Osteoblast (primary cell): ENCODE measurements around the gene FRMD6. TPM values are rescaled to one million over a fixed set of nuclear protein-coding genes. Genes with fewer than 3 reads are reported as not detected.

Source experiments
- DNase-seq: peaks from one replicate; pipeline ENCODE4 v3.0.0; 2011; ENCODE audit warnings: low spot score, mixed read lengths; ENCODE audit not compliant: insufficient read length; ENCODE audit errors: missing footprints
- H2AFZ ChIP-seq: 2 replicates; pipeline ENCODE4 v1.6.0; 2011; ENCODE audit warnings: mild to moderate bottlenecking, low read length
- H3K27ac ChIP-seq: 2 replicates; pipeline ENCODE4 v1.5.1; 2011; ENCODE audit warnings: mild to moderate bottlenecking, low read depth, low read length, moderate library complexity
- H3K27me3 ChIP-seq: 2 replicates; pipeline ENCODE4 v1.6.0; 2012; ENCODE audit warnings: mild to moderate bottlenecking, control low read depth, inconsistent platforms, low read length, moderate library complexity; ENCODE audit not compliant: insufficient read depth
- H3K36me3 ChIP-seq: 2 replicates; pipeline ENCODE4 v1.5.1; 2011; ENCODE audit warnings: mild to moderate bottlenecking, low read length, control low read depth, moderate library complexity; ENCODE audit not compliant: insufficient read depth
- H3K4me1 ChIP-seq: 2 replicates; pipeline ENCODE4 v1.5.1; 2011; ENCODE audit warnings: mild to moderate bottlenecking, low read length, control low read depth, moderate library complexity; ENCODE audit not compliant: insufficient read depth
- H3K4me2 ChIP-seq: 2 replicates; pipeline ENCODE4 v1.6.0; 2011; ENCODE audit warnings: mild to moderate bottlenecking, low read length; ENCODE audit not compliant: insufficient read depth
- H3K4me3 ChIP-seq: fragments of 200-600 bp; sonication (generic); 3 replicates; pipeline ENCODE4 v1.5.1; 2012; ENCODE audit warnings: mild to moderate bottlenecking, low read length, inconsistent platforms; ENCODE audit not compliant: insufficient read depth
- H3K79me2 ChIP-seq: 2 replicates; pipeline ENCODE4 v1.6.0; 2012; ENCODE audit warnings: mild to moderate bottlenecking, low read length, control low read depth, inconsistent platforms; ENCODE audit not compliant: insufficient read depth
- H3K9me3 ChIP-seq: 2 replicates; pipeline ENCODE4 v1.5.1; 2011; ENCODE audit warnings: low read depth, low read length, control low read depth
- H4K20me1 ChIP-seq: 2 replicates; pipeline ENCODE4 v1.6.0; 2012; ENCODE audit warnings: mild to moderate bottlenecking, low read length, control low read depth; ENCODE audit not compliant: insufficient read depth
- CTCF ChIP-seq: IDR thresholded peaks from 2 replicates; pipeline ENCODE4 v1.5.1; 2011; ENCODE audit warnings: mild to moderate bottlenecking, low read depth, low read length, moderate library complexity; ENCODE audit errors: extremely low read depth
- total RNA-seq: library from RNA; depleted of rRNA; stranded (reverse); fragments of >200 nt; gene quantifications from 2 replicates; pipeline ENCODE4 v1.2.3, GENCODE V29; 2012

The FRMD6 gene
- total RNA-seq, 1 donor = 584 TPM

- no peak overlapping the region for H3K4me3 ChIP-seq
- H3K9me3 ChIP-seq = no peaks in the 10 kb centered on the region
- H3K27me3 ChIP-seq = no peaks in the 10 kb centered on the region
- H2AFZ ChIP-seq = no peak overlapping the region
- H3K36me3 ChIP-seq = no peaks in the 10 kb centered on the region
- H3K4me1 ChIP-seq = peaks cover 80% of the 10 kb centered on the region
- TF ChIP-seq CTCF = no peak
- no peaks in the 10 kb centered on the region for H4K20me1 ChIP-seq
- H3K79me2 ChIP-seq = no peaks in the 10 kb centered on the region
- H3K27ac ChIP-seq = no peak overlapping the region
- no peak overlapping the region for H3K4me2 ChIP-seq
- DNase-seq = no peak
These were observed 46.1 kb upstream of the FRMD6 start for GRCh38 chr14:51605575-51605974.

GRCh38 chr14:51607711-51608110 lies 44.0 kb upstream of the FRMD6 start:
- peak overlapping the region; percentile 96 for H3K27ac ChIP-seq

GRCh38 chr14:51609251-51609954 lies 42.3 kb upstream of the FRMD6 start:
- H2AFZ ChIP-seq = no peak overlapping the region
- H3K27me3 ChIP-seq = no peaks in the 10 kb centered on the region
- peaks cover 52% of the 10 kb centered on the region for H3K4me1 ChIP-seq
- H3K79me2 ChIP-seq = no peaks in the 10 kb centered on the region
- no peaks in the 10 kb centered on the region for H4K20me1 ChIP-seq
- no peak overlapping the region for H3K4me3 ChIP-seq
- no peak for DNase-seq
- TF ChIP-seq CTCF = no peak
- peak overlapping the region; percentile 36 for H3K4me2 ChIP-seq
- H3K27ac ChIP-seq = peak overlapping the region; percentile 96
- H3K36me3 ChIP-seq = no peaks in the 10 kb centered on the region
- no peaks in the 10 kb centered on the region for H3K9me3 ChIP-seq

More at GRCh38 chr14:51607711-51608110, 44.0 kb upstream of the FRMD6 start:
- DNase-seq = no peak
- H3K4me2 ChIP-seq = peak overlapping the region; percentile 76
- TF ChIP-seq CTCF = no peak
- H3K4me3 ChIP-seq = peak overlapping the region; percentile 20
- peak overlapping the region; percentile 11 for H2AFZ ChIP-seq
- no peaks in the 10 kb centered on the region for H3K79me2 ChIP-seq
- H3K36me3 ChIP-seq = no peaks in the 10 kb centered on the region
- H3K9me3 ChIP-seq = no peaks in the 10 kb centered on the region
- peaks cover 68% of the 10 kb centered on the region for H3K4me1 ChIP-seq
- no peaks in the 10 kb centered on the region for H3K27me3 ChIP-seq
- no peaks in the 10 kb centered on the region for H4K20me1 ChIP-seq

DNA sequence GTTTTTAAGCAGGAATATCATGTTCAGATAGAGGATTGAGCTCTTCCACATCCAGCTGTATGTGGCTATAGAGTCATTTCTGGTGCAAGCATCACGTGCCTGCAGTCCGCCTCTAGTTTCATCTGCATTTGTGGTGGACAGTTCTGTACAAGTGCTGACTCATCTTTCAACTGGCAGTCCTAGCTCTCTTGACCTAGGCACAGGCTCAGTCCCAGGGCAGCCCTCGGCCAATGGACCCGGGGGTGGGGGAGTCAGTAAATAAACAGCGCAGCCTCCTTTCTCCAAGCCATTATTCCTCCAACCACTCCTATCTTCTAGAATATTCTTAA lies 41.8 kb upstream of the FRMD6 start:
- H3K4me3 ChIP-seq = no peak overlapping the region
- H2AFZ ChIP-seq = no peak overlapping the region
- peak overlapping the region; percentile 36 for H3K4me2 ChIP-seq
- DNase-seq = no peak
- H4K20me1 ChIP-seq = no peaks in the 10 kb centered on the region
- H3K4me1 ChIP-seq = peaks cover 52% of the 10 kb centered on the region
- no peaks in the 10 kb centered on the region for H3K27me3 ChIP-seq
- H3K9me3 ChIP-seq = no peaks in the 10 kb centered on the region
- no peaks in the 10 kb centered on the region for H3K36me3 ChIP-seq
- no peaks in the 10 kb centered on the region for H3K79me2 ChIP-seq
- H3K27ac ChIP-seq = peak overlapping the region; percentile 96
- TF ChIP-seq CTCF = no peak
